ENCODE data around the gene CA11. TPM values are rescaled to one million over a fixed set of nuclear protein-coding genes. Genes with fewer than 3 reads are reported as not detected.

CA11 gene
- total and polyA plus RNA-seq, 2 of the 8 experiments (the other 6 are each of a cell fraction or from before 2014, with no cell fraction given), result 51.7 to 71.4 TPM

DNA sequence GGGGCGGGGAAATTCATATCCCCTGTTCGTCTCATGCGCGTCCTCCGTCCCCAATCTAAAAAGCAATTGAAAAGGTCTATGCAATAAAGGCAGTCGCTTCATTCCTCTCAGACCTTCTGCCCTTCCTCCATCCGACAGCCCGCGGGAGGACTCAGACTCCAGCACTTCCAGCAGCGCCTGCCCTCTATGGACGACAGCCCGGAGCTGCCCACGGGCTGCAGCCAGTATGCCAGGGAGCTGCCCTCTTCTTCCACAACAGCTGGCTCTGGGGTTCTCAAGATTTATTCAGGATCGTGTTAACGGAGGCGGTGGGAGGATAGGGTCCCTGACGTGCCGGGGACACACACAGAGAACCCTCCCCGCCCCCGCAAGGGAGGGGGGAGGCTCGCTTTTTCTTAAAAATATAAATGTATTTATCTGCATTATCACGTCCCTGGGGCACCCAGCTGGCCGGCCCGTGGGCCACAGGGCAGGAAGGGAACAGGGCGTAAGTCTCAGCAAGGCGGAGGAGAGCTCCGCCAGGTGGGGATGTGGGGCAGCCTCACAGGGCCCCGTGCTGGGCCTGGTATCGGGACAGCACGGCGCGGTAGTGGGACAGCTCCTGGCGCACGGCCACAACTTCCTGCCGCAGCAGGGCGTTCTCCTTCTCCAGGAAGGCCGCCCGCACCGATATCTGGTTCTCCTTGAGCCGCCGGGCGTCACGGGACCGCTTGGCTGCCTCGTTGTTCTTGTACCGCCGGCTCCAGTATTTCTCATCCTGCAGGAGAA lies 15.5 kb downstream of the CA11 start:
- 2% methylated on average over 44 of the region's 47 CpGs; no CpG with 5 or more reads in 1 of the 2 experiments for WGBS, 2 experiments (ENCODE audit: extremely low coverage in 1 of 2, insufficient coverage in 1 of 2, insufficient read length in 1 of 2, insufficient replicate concordance in 2 of 2, low coverage in 1 of 2, low lambda C conversion rate in 2 of 2, missing lambda C conversion rate in 1 of 2)
- Histone ChIP-seq H2BK20ac (ENCODE audit: low read length) (no peak overlapping the region), H3K4me1 (replicated peaks in 1 of 4; ENCODE audit: control insufficient read depth in 3 of 4, insufficient read depth in 4 of 4, low read length in 3 of 4) (peaks cover 4 to 29% (median 23%) of the 10 kb centered on the region in 4 experiments), H2AK5ac (ENCODE audit: low read depth, low read length) (no peak overlapping the region), H2BK12ac (ENCODE audit: low read depth, low read length) (no peak overlapping the region), H3K4me2 (ENCODE audit: insufficient read depth in 1 of 2, low read depth in 2 of 2, low read length in 2 of 2) (peak overlapping the region; percentile 69 to 83), H3K79me2 (ENCODE audit: control insufficient read depth in 1 of 2, insufficient read depth in 2 of 2, low read length in 2 of 2) (peaks cover 0 to 6% of the 10 kb centered on the region in 2 experiments; a peak in 2 of 4 replicates), H3K23me2 (ENCODE audit: low read depth, low read length) (peaks cover 10% of the 10 kb centered on the region), H3K9ac (replicated peaks in 1 of 4; ENCODE audit: extremely low read depth in 1 of 4, low read depth in 3 of 4, low read length in 3 of 4) (peak overlapping the region in 3 of 4 experiments; percentile 45 to 58 (median 48); a peak in 5 of 7 replicates), H3K23ac (ENCODE audit: insufficient read length) (no peak overlapping the region), H4K20me1 (replicated peaks in 1 of 2; ENCODE audit: control insufficient read depth in 1 of 2, insufficient read depth in 2 of 2, low read length in 2 of 2) (peaks cover 2 to 10% of the 10 kb centered on the region in 2 experiments), H4K91ac (replicated peaks; ENCODE audit: insufficient read length, low read length) (peak overlapping the region; percentile 31), H4K5ac (ENCODE audit: insufficient read length, low read depth, low read length) (peak overlapping the region; percentile 31), H4K8ac (ENCODE audit: extremely low read depth, insufficient read depth, low read length) (no peak overlapping the region), H3K27ac (ENCODE audit: low read depth, low read length) (peak overlapping the region; percentile 71; the same call in 1 of the 2 replicates), H3K4me3 (ENCODE audit: extremely low read depth in 1 of 4, insufficient read depth in 2 of 4, low read depth in 3 of 4, low read length in 4 of 4) (peak overlapping the region; percentile 11 to 55 (median 28); a peak in 7 of 8 replicates), H3K27me3 (replicated peaks in 1 of 4; ENCODE audit: control insufficient read depth in 3 of 4, extremely low read depth in 1 of 4, insufficient read depth in 3 of 4, low read length in 3 of 4) (no peaks in the 10 kb centered on the region), H2BK120ac (replicated peaks; ENCODE audit: low read depth, low read length) (no peak overlapping the region), H3K9me3 (ENCODE audit: insufficient read depth in 2 of 2, low read depth in 1 of 2, low read length in 1 of 2) (no peaks in the 10 kb centered on the region), H2AFZ (ENCODE audit: low read length) (no peak overlapping the region), H3K79me1 (ENCODE audit: low read depth, low read length) (no peaks in the 10 kb centered on the region), H2BK5ac (ENCODE audit: low read depth, low read length) (peak overlapping the region; percentile 76; the same call in 1 of the 2 replicates), H3K36me3 (ENCODE audit: control insufficient read depth in 2 of 4, insufficient read depth in 4 of 4, low read length in 3 of 4) (peaks cover 0 to 11% (median 1%) of the 10 kb centered on the region in 4 experiments; a peak in 1 of 8 replicates), H3K18ac (ENCODE audit: extremely low read depth, low read length) (peak overlapping the region; percentile 90), H3K56ac (replicated peaks; ENCODE audit: insufficient read length, low read depth, low read length) (peak overlapping the region; percentile 43), H2BK15ac (ENCODE audit: low read length) (no peak overlapping the region), H3K4ac (replicated peaks; ENCODE audit: insufficient read length, low read depth, low read length) (peak overlapping the region; percentile 49), H3K14ac (ENCODE audit: insufficient read length) (no peak overlapping the region)
- FAIRE-seq (no peak), DNase-seq (ENCODE audit: low read depth in 1 of 2, low spot score in 2 of 2) (peak in 1 of 2 experiments; percentile 81)
- POLR2A ChIA-PET (ENCODE audit: partially characterized antibody), result interaction anchor here (0.6 to 30.9 kb wide), 20 partner anchors 11 to 338 kb away, joined by 3 to 788 read pairs (median 4); partner anchors contain the start of genes CA11, FAM83E, FUT2 and RPL18
- CTCF ChIA-PET (ENCODE audit: partially characterized antibody), result interaction anchor here (0.5 to 2.1 kb wide), 17 partner anchors 8 to 432 kb away, joined by 3 to 6 read pairs (median 3); partner anchors contain the start of genes RPL18 and SPHK2
- peak; percentile 16; the same call in 1 of the 2 replicates for TF ChIP-seq CHD2 (IDR thresholded peaks at IDR 0.05; ENCODE audit: low read length)
- TF ChIP-seq CHD1 (IDR thresholded peaks at IDR 0.05; ENCODE audit: low read depth, low read length), result no peak
- TF ChIP-seq KDM4A (IDR thresholded peaks at IDR 0.05; ENCODE audit: low read depth, low read length, severe bottlenecking), result no peak
- no peak for TF ChIP-seq JUN (IDR thresholded peaks at IDR 0.05; ENCODE audit: low read depth, low read length)
- TF ChIP-seq SIRT6 (IDR thresholded peaks at IDR 0.05; ENCODE audit: low read length), result peak; percentile 46
- no peak for TF ChIP-seq CTBP2 (IDR thresholded peaks at IDR 0.05; ENCODE audit: borderline replicate concordance, insufficient read depth, insufficient read length, low read length)
- peak; percentile 20 to 27; a peak in 2 of 4 replicates for TF ChIP-seq RAD21 (IDR thresholded peaks at IDR 0.05 in 1 of 2, conservative IDR thresholded peaks at IDR 0.05 in 1 of 2; ENCODE audit: low read depth in 2 of 2, low read length in 2 of 2)
- TF ChIP-seq, protein P1, sequence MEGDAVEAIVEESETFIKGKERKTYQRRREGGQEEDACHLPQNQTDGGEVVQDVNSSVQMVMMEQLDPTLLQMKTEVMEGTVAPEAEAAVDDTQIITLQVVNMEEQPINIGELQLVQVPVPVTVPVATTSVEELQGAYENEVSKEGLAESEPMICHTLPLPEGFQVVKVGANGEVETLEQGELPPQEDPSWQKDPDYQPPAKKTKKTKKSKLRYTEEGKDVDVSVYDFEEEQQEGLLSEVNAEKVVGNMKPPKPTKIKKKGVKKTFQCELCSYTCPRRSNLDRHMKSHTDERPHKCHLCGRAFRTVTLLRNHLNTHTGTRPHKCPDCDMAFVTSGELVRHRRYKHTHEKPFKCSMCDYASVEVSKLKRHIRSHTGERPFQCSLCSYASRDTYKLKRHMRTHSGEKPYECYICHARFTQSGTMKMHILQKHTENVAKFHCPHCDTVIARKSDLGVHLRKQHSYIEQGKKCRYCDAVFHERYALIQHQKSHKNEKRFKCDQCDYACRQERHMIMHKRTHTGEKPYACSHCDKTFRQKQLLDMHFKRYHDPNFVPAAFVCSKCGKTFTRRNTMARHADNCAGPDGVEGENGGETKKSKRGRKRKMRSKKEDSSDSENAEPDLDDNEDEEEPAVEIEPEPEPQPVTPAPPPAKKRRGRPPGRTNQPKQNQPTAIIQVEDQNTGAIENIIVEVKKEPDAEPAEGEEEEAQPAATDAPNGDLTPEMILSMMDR (IDR thresholded peaks at IDR 0.05; ENCODE audit: control extremely low read depth in 1 of 3, insufficient read depth in 1 of 3, low read depth in 1 of 3, low read length in 3 of 3), result peak in 2 of 3 experiments; percentile 14 to 44; a peak in 2 of 4 replicates

All from H1 (cell line).